Measurements from ENCODE around the gene TRAF6. TPM values are rescaled to one million over a fixed set of nuclear protein-coding genes. Genes with fewer than 3 reads are reported as not detected.

The TRAF6 gene
- total RNA-seq, 1 experiment from 2014 or later, result 6.6 TPM

DNA sequence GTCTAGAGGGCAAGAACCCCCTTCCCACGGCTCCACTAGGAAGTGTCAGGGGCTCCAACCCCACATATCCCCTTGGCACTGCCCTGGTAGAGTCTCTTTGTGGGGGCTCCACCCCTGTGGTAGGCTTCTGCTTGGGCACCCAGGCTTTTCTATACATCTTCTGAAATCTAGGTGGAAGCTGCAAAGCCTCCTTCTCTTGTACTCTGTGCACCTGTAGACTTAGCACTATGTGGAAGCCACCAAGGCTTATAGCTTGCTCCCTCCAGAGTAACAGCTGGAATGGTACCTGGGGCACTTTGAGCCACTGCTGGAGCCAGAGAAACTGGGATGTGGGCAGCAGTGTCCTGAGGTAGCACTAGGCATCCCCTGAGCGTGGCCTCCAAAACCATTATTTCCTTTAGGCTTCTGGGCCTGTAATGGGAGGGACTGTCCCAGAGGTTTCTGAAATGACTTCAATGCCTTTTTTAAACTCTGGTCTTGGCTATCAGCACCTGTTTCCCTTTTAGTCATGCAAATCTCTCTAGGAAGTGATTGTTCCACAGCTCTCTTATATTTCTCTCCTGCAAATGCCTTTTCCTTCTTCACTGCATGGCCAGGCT lies 68.4 kb downstream of the TRAF6 start:
- H3K27ac Mint-ChIP-seq, result no peak overlapping the region
- H3K4me3 Mint-ChIP-seq, result no peak overlapping the region

DNA sequence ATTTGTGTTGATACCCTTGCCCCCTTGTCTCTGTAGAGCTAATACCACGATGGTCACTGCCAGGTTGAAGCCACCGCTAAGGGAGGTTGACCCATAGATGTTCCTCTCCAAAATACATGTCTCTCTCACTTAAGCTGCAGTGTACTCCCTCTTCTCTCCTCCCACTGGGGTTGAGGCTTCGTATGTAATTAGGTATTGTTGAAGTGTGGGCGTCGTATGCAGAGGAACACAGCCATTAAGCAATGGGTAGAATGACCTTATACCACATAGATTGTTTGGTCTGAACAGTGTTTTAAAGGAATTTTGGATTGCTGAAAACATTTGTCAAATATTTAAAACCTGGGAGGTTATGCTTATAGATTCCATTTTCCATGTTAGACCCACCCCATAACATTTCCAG lies 71.9 kb downstream of the TRAF6 start:
- ChIA-PET POLR2A (no interaction called here), CTCF (no interaction called here)
- H3K27ac Mint-ChIP-seq, result no peak overlapping the region
- TF ChIP-seq OVOL2 (CRISPR knock-in tag; IDR thresholded peaks at IDR 0.05; ENCODE audit: borderline replicate concordance), result no peak
- TF ChIP-seq NFE2L1 (CRISPR knock-in tag; IDR thresholded peaks at IDR 0.05), result no peak
- H3K36me3 Mint-ChIP-seq, result peaks cover 7% of the 10 kb centered on the region
- ATAC-seq (no peak), DNase-seq (ENCODE audit: low spot score) (no peak)
- H3K9me3 Mint-ChIP-seq, result peaks cover 15% of the 10 kb centered on the region
- H3K27me3 Mint-ChIP-seq (ENCODE audit: low read depth), result no peaks in the 10 kb centered on the region; the same call in 1 of the 2 replicates
- 0 out of 2 replicates have a peak, but pooled peaks cover 3% of the 10 kb centered on the region for H3K4me1 Mint-ChIP-seq
- no peak overlapping the region for H3K4me3 Mint-ChIP-seq

More for the DNA sequence above, 68.4 kb downstream of the TRAF6 start:
- H3K27me3 Mint-ChIP-seq (ENCODE audit: low read depth), result no peaks in the 10 kb centered on the region
- ChIA-PET CTCF (interaction anchor here (1.3 kb wide), 1 partner anchor 37 kb away, joined by 3 read pairs; no protein-coding TSS in a partner anchor), POLR2A (no interaction called here)
- no peak for ATAC-seq
- 0 out of 2 replicates have a peak, but pooled peaks cover 3% of the 10 kb centered on the region for H3K4me1 Mint-ChIP-seq
- peaks cover 7% of the 10 kb centered on the region for H3K36me3 Mint-ChIP-seq
- no peak for DNase-seq (ENCODE audit: low spot score)
- TF ChIP-seq ETV6 (CRISPR knock-in tag; IDR thresholded peaks at IDR 0.05), result no peak
- TF ChIP-seq SMAD3 (CRISPR knock-in tag; IDR thresholded peaks at IDR 0.05; ENCODE audit: borderline replicate concordance), result no peak
- no peak for TF ChIP-seq NR2C2 (CRISPR knock-in tag; IDR thresholded peaks at IDR 0.05)
- TF ChIP-seq ATF2 (CRISPR knock-in tag; IDR thresholded peaks at IDR 0.05; ENCODE audit: borderline replicate concordance, low read depth), result no peak
- TF ChIP-seq ZNF281 (CRISPR knock-in tag; IDR thresholded peaks at IDR 0.05), result no peak
- TF ChIP-seq GABPB1 (CRISPR knock-in tag; IDR thresholded peaks at IDR 0.05), result no peak
- no peak for TF ChIP-seq NR3C1 (CRISPR knock-in tag; conservative IDR thresholded peaks at IDR 0.05; ENCODE audit: low read depth)
- no peak for TF ChIP-seq OVOL2 (CRISPR knock-in tag; IDR thresholded peaks at IDR 0.05; ENCODE audit: borderline replicate concordance)
- TF ChIP-seq, protein P1, sequence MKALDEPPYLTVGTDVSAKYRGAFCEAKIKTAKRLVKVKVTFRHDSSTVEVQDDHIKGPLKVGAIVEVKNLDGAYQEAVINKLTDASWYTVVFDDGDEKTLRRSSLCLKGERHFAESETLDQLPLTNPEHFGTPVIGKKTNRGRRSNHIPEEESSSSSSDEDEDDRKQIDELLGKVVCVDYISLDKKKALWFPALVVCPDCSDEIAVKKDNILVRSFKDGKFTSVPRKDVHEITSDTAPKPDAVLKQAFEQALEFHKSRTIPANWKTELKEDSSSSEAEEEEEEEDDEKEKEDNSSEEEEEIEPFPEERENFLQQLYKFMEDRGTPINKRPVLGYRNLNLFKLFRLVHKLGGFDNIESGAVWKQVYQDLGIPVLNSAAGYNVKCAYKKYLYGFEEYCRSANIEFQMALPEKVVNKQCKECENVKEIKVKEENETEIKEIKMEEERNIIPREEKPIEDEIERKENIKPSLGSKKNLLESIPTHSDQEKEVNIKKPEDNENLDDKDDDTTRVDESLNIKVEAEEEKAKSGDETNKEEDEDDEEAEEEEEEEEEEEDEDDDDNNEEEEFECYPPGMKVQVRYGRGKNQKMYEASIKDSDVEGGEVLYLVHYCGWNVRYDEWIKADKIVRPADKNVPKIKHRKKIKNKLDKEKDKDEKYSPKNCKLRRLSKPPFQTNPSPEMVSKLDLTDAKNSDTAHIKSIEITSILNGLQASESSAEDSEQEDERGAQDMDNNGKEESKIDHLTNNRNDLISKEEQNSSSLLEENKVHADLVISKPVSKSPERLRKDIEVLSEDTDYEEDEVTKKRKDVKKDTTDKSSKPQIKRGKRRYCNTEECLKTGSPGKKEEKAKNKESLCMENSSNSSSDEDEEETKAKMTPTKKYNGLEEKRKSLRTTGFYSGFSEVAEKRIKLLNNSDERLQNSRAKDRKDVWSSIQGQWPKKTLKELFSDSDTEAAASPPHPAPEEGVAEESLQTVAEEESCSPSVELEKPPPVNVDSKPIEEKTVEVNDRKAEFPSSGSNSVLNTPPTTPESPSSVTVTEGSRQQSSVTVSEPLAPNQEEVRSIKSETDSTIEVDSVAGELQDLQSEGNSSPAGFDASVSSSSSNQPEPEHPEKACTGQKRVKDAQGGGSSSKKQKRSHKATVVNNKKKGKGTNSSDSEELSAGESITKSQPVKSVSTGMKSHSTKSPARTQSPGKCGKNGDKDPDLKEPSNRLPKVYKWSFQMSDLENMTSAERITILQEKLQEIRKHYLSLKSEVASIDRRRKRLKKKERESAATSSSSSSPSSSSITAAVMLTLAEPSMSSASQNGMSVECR (CRISPR knock-in tag; IDR thresholded peaks at IDR 0.05; ENCODE audit: borderline replicate concordance), result no peak
- peaks cover 15% of the 10 kb centered on the region for H3K9me3 Mint-ChIP-seq

DNA sequence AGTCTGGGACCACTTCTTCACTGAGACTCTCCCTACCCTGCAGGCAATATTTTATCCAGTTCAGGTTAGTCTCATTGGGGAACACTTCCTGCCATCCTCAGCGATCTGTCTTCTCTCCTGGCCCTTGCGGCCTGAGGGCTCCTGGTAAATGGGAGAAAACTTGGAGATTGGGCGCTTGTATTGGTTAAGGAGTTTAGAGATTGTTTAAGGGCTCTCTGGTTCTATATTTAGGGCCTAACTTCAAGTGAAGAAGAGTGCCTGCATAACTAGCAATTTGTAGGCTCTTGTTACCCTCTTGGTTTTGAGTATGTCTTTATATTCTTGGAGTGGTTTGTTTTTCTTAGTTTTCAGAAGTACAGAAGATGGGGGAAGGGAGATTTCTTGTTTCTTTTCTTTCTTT lies 72.7 kb downstream of the TRAF6 start:
- TF ChIP-seq ESRRA (CRISPR knock-in tag; IDR thresholded peaks at IDR 0.05; ENCODE audit: borderline replicate concordance) (no peak), ETV6 (CRISPR knock-in tag; IDR thresholded peaks at IDR 0.05) (no peak), SMAD3 (CRISPR knock-in tag; IDR thresholded peaks at IDR 0.05; ENCODE audit: borderline replicate concordance) (no peak), ATF1 (CRISPR knock-in tag; IDR thresholded peaks at IDR 0.05) (no peak)
- Mint-ChIP-seq H3K4me3 (no peak overlapping the region), H3K27ac (no peak overlapping the region), H3K4me1 (0 out of 2 replicates have a peak, but pooled peaks cover 3% of the 10 kb centered on the region), H3K27me3 (ENCODE audit: low read depth) (no peaks in the 10 kb centered on the region; the same call in 1 of the 2 replicates), H3K9me3 (peaks cover 15% of the 10 kb centered on the region), H3K36me3 (peaks cover 7% of the 10 kb centered on the region)
- ChIA-PET POLR2A (no interaction called here), CTCF (no interaction called here)
- DNase-seq (ENCODE audit: low spot score) (no peak), ATAC-seq (no peak)

Other genes with a start within 250 kb of the TRAF6 start
- 26.1 to 33.3 TPM (median 27.1 TPM) in 3 replicates for gene COMMD9, start 220.8 kb downstream of the TRAF6 start, total RNA-seq (2021)
- 3.9 to 4.6 TPM (median 4.0 TPM) in 3 replicates for gene PRR5L, start 214.0 kb downstream of the TRAF6 start, total RNA-seq (2021)
- gene RAG1, start 57.7 kb upstream of the TRAF6 start, total RNA-seq (2021), result 0.55 to 0.90 TPM (median 0.82 TPM) in 3 replicates
- gene IFTAP, start 84.2 kb upstream of the TRAF6 start, total RNA-seq (2021), result 3.8 to 4.2 TPM (median 4.1 TPM) in 3 replicates
- gene RAG2, start 88.0 kb upstream of the TRAF6 start, total RNA-seq (2021), result not detected in 3 replicates